DMS153 treated with DMSO at 0.1 percent for 48 hours (cell line): Measurements from ENCODE around the gene PPARA.

Experiments used
- DNase-seq: peaks from one replicate; lab custom pipeline; 2025; ENCODE audit not compliant: unreplicated experiment; lab: John Stamatoyannopoulos, UW

The PPARA gene

DNA sequence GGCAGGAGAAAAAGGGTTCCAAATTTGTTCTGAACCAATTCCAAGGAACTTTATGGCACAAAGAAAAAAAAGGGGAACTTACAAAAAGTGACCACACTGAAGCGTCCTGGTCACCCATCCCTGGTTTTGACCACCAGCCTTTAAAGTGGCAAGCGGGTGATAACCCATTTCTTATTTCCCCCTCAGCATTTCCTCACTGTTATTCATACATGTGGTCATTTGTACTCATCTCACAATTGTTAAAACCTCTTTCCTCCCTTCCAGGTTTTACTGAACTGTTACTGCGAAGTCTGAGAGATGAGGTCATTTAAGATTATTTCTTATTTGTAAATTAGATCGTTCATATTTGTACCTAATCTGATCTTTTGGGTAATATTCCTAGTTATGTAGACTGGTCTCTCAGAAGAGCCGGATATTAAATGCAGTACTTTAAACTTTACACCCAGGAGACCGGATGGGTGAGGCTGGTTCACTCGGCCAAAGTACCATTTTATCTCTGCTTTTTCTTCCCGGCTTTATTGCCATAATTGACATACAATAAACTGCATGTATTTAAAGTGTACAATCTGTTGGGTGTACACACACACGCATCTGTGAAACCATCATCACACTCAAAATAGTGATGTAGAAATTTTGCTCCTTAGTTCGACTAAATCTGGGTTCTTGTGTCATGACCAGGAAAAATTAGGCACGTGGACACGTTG is 52.7 kb downstream of the PPARA start:
- DNase-seq: no peak

DNA sequence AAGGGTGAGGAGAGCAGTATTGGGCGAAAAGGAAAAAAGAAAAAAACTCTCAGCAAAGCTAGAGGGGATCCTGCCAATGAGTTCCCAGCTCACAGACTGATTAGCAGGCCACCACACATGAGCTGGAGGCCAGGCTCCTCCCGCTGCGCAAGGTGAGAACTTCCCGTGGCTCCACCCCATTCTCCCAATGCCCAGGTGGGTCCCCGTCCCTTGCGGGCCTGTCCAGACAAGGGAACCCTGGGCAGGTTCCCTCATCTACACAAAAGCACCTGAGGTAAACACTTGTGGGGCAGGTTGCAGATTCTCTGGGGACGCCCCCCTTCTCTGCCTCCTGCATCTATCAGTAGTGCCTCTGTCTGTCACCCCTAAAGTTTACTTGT is 53.3 kb downstream of the PPARA start:
- DNase-seq: no peak

DNA sequence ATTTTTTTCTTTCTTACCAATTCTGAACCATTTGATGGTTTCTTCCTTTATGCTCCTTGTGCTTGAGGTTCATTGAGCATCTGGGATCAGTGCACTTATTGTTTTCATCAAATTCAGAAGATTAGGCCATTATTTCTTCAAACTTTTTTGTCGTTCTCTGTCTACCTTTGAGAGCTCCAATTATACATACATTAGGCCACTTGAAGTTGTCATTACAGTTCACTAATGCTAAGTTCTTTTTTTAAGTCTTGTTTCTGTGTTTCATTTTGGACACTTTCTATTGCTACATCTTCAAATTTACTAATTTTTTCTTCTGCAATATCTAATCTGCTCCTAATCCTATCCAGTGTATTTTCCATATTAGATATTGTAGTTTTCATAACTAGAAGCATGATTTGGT is 58.9 kb downstream of the PPARA start:
- no peak for DNase-seq

DNA sequence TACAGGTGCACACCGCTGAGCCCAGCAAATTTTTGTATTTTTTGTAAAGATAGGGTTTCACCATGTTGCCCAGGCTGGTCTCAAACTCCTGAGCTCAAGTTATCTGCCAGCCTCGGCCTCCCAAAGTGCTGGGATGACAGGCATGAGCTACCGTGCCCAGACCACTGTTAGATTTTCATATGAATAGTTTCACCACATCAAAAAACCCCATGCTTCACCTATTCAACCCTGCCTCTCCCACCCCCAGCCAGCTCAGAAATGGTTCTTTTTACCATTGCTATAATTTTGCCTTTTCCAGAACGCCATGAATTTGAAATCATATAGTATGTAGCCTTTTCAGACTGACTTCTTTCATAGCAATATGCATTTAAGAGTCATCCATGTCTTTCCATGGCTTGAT is 61.9 kb downstream of the PPARA start:
- no peak for DNase-seq

DNA sequence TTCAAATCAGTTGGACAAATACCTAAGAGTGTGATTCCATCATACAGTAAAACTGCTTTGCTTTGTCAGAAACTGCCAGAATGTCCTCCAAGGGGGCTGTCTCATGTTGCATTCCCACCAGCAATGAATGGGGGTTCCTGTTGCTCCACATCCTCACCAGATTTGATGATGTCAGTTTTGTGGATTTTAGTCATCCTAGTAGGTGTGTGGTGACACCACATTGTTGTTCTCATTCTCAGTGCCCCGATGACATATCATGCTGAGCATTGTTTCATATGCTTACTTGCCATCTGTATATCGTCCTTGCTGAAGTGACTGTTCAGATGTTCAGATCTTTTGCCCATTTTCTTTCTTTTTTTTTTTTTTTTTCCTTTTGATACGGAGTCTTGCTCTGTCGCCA is 62.7 kb downstream of the PPARA start:
- DNase-seq: no peak

DNA sequence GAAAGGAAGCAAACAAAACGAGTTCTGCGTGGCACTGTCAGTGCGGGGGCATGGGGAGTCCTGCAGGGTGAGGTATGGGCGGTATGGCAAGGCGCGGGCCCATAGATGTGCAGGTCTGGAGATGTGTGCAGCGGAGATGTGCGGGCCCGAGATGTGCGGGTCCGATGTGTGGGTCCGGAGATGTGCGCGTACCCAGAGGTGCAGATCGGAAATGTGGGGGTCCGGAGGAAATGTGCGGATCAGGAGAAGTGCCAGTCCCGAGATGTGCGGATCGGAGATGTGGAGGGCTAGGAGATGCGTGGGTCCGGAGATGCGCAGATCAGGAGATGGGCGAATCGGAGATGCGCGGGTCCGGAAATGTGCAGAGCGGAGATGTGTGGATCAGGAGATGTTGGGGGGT is 63.8 kb downstream of the PPARA start:
- DNase-seq: no peak

DNA sequence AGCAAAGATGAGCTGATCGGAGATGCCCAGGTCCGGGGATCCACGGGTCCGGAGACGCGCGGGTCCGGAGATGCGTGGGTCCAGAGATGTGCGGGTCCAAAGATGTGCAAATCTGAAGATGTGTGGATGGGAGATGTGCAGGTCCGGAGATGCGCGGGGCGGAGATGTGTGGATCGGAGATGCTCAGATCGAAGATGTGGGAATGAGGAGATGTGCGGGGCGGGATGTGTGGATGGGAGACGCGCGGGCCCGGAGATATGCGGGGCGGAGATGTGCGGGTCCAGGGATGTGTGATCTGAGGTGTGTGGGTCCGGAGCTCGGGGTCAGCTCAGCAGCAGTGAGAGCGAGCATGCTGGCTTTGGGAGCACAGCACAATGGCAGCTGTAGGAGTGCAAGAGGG is 64.3 kb downstream of the PPARA start:
- DNase-seq: no peak

DNA sequence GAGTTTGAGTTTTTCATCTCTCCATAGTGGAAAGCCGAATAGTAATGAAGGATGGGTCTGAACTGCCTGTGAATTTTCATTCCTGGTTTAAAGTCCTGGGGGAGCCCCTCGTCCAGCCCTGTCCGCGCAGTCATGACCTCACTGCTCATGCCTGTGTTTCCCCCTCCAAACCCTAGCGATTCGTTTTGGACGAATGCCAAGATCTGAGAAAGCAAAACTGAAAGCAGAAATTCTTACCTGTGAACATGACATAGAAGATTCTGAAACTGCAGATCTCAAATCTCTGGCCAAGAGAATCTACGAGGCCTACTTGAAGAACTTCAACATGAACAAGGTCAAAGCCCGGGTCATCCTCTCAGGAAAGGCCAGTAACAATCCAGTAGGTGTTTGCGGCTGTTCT is 69.3 kb downstream of the PPARA start:
- no peak for DNase-seq

DNA sequence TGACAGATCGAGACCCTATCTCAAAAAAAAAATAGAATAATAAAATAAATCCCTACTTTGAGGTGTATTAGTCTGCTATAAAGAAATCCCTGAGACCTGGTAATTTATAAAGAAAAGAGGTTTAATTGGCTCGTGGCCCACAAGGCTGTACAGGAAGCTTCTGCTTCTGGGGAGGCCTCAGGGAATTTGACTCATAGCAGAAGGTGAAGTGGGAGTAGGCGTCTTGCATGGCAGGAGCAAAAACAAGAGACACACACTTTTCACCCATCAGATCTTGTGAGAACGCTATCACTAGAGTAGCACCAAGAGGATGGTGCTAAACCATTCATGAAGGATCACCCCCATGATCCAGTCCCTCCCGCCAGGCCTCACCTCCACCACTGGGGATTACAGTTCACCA is 70.6 kb downstream of the PPARA start:
- no peak for DNase-seq

DNA sequence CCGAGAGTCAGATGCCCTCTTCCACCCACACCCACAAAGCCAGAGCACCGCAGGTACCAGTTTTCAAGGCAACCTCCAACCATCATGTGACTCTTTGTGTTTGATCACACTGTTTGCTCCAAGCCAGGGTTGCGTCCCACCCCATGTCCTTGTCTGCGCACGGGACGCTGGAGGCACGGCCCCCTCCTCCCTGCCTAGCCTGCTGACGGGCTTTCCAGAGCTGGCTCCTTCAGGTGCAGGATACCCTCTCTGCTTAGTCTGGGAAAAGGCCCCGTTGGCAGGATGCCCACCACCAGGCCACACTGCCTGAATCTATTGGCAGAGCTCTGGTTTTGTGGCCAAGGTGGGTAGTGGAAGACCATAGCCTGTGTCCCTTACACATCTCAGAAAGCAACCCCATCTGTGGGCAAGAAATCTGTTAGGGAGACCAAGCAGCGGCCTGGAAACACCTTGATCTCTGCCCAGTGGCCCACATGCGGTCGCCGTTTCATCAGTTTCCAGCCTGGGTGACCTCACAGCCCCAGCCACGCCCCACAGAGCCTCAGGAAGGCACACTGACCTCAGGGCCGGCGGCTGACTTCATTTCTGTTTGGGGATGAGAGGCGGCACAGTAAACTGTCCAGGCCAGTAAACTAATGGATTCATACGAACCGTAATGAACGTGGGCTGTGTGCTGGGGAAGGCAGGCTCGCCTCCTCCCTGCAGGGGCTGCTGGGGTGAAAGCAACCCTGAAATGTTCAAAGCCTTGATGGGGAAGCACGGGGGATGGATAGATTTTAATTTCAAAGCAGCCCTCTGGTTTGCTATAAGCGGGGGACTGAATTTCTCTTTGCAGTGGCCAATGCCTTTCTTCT is 73.9 kb downstream of the PPARA start:
- DNase-seq: no peak

DNA sequence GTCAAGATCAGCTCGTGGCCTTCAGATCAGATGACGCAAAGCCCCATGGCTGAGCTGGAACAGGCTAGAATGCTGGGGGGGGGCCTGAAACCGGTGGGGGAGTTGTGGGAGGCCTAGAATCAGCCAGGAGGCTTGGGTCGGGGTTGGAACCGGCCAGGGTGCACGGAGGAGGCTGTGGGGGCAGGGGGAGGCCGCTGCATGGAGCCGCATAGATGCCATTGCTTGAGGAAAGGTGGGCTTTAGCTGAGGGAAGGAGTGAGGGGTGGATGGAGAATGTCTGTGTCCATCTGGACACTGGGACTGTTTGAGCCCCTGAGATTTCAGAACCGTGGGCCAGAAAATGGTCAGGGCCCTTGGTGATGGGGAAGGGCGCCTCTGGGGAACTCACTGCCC is 74.6 kb downstream of the PPARA start:
- DNase-seq: no peak

DNA sequence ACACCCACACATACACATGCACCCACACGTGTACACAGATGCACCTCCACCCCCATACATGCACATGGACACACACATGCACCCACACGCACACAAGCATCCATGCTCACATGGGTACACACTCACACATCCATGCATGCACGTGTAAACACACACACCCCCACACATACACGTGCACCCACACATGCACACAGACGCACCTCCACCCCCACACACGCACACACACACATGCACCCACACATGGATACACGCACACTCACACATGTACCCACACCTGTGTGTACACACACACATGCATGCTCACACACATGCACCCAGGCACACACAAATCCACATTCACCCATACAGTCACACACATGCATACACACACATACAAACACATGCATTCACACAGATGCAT is 75.3 kb downstream of the PPARA start:
- DNase-seq: no peak

DNA sequence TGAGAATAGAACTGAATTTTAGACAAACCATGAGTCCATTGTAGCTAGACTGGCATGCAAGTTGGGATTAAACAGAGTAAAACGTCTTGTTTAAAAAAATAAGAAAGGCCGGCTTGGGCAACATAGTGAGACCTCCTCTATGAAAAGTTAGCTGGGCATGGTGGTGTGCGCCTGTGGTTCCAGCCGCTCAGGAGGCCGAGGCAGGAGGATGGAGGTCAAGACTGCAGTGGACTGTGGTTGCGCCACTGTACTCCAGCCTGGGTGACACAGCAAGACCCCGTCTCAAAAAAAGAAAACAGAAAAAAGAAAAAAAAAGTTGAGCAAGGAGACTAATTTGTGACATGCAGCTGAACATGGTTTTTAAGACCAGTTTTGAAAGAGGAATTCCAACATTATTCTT is 76.3 kb downstream of the PPARA start:
- no peak for DNase-seq

DNA sequence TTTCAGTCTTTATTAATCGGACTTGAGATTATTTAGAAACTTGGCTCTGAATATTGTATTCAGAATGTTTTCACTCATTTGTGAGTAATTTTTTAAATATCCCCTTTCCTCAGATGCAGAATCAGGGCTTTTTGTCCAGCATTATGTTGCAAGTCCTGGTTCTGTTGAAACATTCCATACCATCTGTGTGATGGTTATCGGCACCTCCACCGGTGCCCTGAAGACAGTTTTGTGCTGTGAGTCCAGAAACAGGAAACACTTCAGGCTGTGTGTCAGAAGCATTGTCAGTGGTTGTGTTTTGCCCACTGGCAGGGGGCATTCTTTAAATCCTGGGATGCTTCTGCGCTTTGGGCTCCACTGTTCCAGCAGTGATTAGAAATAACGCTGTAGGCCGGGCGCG is 79.4 kb downstream of the PPARA start:
- DNase-seq: no peak

DNA sequence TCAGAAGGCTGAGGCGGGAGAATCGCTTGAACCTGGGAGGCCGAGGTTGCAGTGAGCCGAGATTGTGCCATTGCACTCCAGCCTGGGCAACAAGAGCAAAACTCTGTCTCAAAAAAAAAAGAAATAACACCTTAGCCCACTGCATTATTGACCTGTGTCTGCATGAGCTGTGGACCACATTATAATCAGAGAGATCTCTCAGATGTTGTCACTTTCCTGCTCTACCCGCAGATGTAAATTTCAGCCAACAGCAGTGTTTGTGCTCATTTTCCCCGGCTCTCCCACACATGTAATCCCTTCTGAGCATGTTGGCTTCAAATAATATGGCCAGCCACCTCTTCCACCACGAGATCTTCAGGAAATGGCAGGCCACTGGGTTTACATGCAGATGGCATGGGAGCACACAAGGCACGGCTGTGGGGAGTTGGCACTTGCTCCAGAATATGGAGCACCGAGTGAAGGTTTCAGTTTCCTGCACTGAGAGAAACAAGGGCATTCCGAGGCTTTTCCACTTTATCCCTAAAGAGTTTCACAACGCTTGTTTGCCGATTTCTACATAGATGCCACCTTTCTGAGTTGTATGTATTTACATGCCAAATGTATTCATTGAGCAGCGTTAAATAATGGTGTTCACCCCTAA is 80.1 kb downstream of the PPARA start:
- no peak for DNase-seq

DNA sequence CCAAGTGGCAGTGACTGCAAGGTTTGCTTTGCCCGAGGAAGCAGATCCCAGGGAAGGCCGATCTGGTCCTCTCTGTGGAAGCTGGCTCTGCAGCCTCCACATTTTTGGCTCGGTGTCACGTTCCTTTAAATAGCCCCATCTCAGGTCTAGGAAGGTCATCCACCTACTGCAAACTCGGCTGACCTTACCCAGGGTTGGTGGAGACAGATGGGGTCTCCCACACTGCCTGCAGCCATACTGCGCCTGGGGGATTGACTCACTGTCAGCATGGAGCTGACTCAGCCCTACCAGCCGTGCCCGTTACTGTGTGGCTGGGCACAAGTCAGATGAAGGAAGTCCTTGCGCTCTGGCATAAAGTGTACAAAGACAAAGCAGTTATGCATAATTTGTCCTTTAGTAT is 82.9 kb downstream of the PPARA start:
- DNase-seq: no peak

DNA sequence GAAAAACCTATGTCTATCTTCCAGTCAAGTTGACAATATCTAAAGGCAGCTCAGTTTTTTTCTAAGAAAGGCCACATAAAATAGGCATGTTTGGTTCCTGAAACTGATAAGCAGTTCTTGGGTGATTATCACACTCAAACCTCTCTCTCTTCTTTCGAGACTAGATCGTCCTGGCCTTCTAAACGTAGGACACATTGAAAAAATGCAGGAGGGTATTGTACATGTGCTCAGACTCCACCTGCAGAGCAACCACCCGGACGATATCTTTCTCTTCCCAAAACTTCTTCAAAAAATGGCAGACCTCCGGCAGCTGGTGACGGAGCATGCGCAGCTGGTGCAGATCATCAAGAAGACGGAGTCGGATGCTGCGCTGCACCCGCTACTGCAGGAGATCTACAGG is 84.6 kb downstream of the PPARA start:
- no peak for DNase-seq

DNA sequence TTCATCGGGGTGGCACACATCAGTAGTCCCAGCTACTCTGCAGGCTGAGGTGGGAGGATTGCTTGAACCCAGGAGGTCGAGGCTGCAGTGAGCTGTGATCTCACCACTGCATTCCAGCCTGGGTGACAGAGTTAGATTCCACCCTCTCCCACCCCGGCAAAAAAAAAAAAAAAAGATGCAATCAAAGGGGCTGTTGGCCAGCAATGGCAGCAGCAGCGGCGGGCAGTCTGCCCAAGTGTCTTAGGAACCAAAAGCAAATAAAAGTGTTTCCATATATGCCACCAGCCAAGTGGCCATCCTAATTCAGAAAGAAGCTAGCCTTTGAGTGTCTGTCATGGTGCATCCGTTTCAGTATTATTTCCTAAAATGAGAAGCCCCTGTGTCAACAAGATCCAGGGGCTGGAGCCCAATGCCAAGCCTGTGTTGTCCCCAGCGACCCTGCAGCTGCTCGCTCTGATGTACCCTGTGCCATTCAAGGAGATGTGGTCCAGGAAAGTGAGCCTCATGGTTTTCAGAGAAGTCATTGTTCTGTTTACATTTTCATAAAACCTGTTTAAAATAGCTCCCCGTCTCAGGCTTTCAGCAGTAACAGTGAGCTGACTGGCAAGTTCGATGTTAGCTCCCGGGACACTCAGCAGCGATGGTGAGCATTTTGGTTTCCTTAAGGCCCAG is 87.3 kb downstream of the PPARA start:
- no peak for DNase-seq

DNA sequence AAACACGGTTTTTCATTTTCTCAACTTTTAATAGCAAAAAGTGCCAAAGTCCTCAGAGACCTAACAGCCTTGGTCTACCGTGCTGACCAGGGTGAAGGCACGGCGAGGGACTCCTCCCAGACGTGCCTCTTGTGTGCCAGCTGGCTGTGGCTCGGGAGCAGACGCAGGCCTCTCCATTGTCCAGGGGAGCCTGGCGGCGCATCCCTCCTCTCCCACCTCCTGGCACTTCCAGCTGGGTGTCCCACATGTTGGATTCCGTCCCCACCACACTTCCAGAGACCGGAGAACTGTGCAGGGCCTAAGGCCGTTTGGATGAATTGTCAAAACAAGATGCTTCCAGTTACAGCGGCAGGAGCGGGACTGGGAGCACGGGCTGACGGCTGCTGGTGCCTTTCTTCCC is 88.2 kb downstream of the PPARA start:
- no peak for DNase-seq

DNA sequence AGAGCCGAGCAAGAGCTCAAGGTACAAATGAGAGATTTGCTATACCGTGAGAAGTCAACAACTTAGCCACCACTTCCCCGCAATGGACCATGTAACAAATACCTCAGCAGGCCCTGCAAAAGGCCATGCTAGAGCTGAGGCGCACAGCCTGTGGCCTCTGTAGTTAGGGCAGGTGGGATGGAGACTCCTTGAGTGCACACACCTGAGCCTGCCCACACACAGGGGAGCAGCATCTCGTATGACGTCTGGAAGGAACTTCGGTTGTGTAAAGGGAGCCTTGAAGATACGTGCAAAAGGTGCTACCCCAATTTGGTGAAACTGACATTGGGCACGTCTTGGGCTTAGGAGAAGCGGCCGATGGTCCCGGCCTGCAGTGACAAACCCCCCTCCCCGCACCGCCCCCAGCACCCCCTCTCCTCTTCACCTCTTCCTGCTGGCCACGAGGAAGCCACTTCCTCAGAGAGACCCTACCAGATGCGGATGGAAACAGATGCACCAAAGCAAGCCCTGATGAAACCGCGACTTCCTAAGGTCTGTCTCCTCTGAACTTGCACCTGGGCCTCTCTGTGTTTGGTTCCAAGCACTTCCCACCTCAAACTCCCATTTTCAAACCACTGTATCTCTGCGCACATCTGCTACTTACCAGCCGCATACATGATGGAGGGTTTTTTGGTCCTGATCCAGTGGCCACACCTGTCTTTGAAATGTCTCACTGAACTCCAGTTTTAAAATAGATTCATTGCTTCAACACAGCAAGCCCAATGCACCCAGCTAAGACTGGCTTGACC is 89.1 kb downstream of the PPARA start:
- DNase-seq: no peak

DNA sequence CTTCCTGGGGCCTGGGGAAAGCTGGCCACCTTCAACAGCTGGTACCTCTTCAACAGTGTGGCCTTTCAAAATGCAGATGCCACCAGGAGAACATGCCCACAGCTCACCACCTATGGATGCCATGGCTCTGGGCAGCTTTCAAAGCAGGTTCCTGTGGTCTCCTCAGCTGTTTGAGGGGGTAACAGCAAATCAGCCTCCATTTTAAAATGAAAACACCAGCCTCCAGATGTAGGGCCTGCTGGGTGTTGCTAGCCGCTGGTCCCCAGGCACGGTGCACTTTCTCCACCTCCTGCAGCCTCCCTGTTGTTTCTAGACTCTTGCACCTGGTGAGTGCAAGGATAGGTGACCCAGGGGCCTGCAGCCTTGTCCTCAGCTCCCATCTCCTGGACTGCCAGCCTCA is 89.7 kb downstream of the PPARA start:
- no peak for DNase-seq
